Upper lobe of left lung (tissue), 6 donors: Measurements from ENCODE around the gene MACROD2. TPM values are rescaled to one million over a fixed set of nuclear protein-coding genes. Genes with fewer than 3 reads are reported as not detected.

ENCODE experiments used
- ATAC-seq, 2 donors: fragments of 200-7000 bp; cut with Tn5 transposase; one replicate each; pipeline ENCODE4 v1.9.1; 2022; ENCODE audit warnings: mild to moderate bottlenecking in 2 of 2, moderate library complexity in 2 of 2; ENCODE audit not compliant: low FRiP score in 2 of 2
- DNase-seq, 2 donors: peaks; one replicate each; pipeline ENCODE4 v3.0.0-alpha.2; 2019 to 2020
- H3K27ac ChIP-seq, 4 donors: fragments of 200-600 bp; sonication (generic); one replicate each; pipeline ENCODE4 v1.5.1; 2016 to 2019
- H3K27me3 ChIP-seq, 4 donors: fragments of 200-600 bp; sonication (generic); one replicate each; pipeline ENCODE4 v1.5.1; 2017 to 2019
- H3K36me3 ChIP-seq, 4 donors: fragments of 200-600 bp; sonication (generic); one replicate each; pipeline ENCODE4 v1.5.1; 2016 to 2019
- H3K4me1 ChIP-seq, 4 donors: fragments of 200-600 bp; sonication (generic); one replicate each; pipeline ENCODE4 v1.5.1; 2018 to 2019
- H3K4me3 ChIP-seq, 4 donors: fragments of 200-600 bp; sonication (generic); one replicate each; pipeline ENCODE4 v1.5.1; 2017 to 2019; ENCODE audit warnings: mild to moderate bottlenecking in 2 of 4, moderate library complexity in 1 of 4
- H3K9me3 ChIP-seq, 4 donors: fragments of 200-600 bp; sonication (generic); one replicate each; pipeline ENCODE4 v1.5.1; 2018 to 2019
- CTCF ChIP-seq, 6 experiments: fragments of 450-650 bp in 4 of 6; fragments of 200-600 bp in 2 of 6; sonication (generic) in 2 of 6; IDR thresholded peaks; one replicate each; pipeline ENCODE4 v1.5.1; 2016 to 2019; ENCODE audit warnings: antibody characterized with exemption in 6 of 6
- EP300 ChIP-seq, 4 donors: sonication (generic); formaldehyde crosslinking; IDR thresholded peaks; one replicate each; pipeline ENCODE4 v1.5.1; 2017; ENCODE audit warnings: antibody characterized with exemption in 4 of 4, control low read depth in 2 of 4
- POLR2A ChIP-seq, 4 donors: fragments of 450-650 bp; IDR thresholded peaks; one replicate each; pipeline ENCODE4 v1.5.1; 2016 to 2017; ENCODE audit warnings: antibody characterized with exemption in 4 of 4, mild to moderate bottlenecking in 2 of 4
- POLR2AphosphoS5 ChIP-seq, 2 donors: sonication (generic); formaldehyde crosslinking; IDR thresholded peaks; one replicate each; pipeline ENCODE4 v1.5.1; 2017; ENCODE audit warnings: antibody characterized with exemption in 2 of 2
- WGBS, 2 donors: methylation state at CpG; one replicate each; pipeline ENCODE4 v1.1.5; 2017 to 2018; 5-methylcytosine and 5-hydroxymethylcytosine counted together
- total RNA-seq, 6 donors: library from RNA; depleted of rRNA in 4 of 6; stranded (reverse); fragments of >200 nt in 4 of 6; gene quantifications; one replicate each; pipeline versions ENCODE4 v1.1.0 to v1.2.1, GENCODE V29; 2016 to 2021
- donor health status: DM: no; HTN: no; CAD: no; lungs with moderate emphysema.
- donor health status: DM: no; HTN: yes; CAD: no; lungs with severe emphysema.

The MACROD2 gene
- total RNA-seq, 6 donors from 2014 or later, result 20.7 to 84.3 (median 36.3) TPM

- Histone ChIP-seq H3K27me3 (no peaks in the 10 kb centered on the region), H3K9me3 (no peaks in the 10 kb centered on the region), H3K4me1 (no peaks in the 10 kb centered on the region), H3K36me3 (no peaks in the 10 kb centered on the region), H3K4me3 (no peak overlapping the region), H3K27ac (no peak overlapping the region)
- ATAC-seq (no peak), DNase-seq (no peak)
- TF ChIP-seq POLR2A (IDR thresholded peaks at IDR 0.05) (no peak), CTCF (IDR thresholded peaks at IDR 0.05) (no peak), EP300 (IDR thresholded peaks at IDR 0.05) (no peak), POLR2AphosphoS5 (IDR thresholded peaks at IDR 0.05) (no peak)
Observed at GRCh38 chr20:15814360-15814759, 1819.0 kb downstream of the MACROD2 start.

GRCh38 chr20:15814911-15815310 is 1819.6 kb downstream of the MACROD2 start:
- H3K36me3 ChIP-seq, result no peaks in the 10 kb centered on the region
- DNase-seq (no peak), ATAC-seq (no peak)
- no peaks in the 10 kb centered on the region for H3K9me3 ChIP-seq
- 52 to 60% methylated on average over 2 of the region's 2 CpGs for WGBS, 2 donors
- no peaks in the 10 kb centered on the region for H3K27me3 ChIP-seq
- H3K27ac ChIP-seq, result no peak overlapping the region
- H3K4me3 ChIP-seq, result no peak overlapping the region
- TF ChIP-seq EP300 (IDR thresholded peaks at IDR 0.05) (no peak), POLR2A (IDR thresholded peaks at IDR 0.05) (no peak)
- H3K4me1 ChIP-seq, result no peaks in the 10 kb centered on the region

- no peaks in the 10 kb centered on the region for H3K36me3 ChIP-seq
- no peak for TF ChIP-seq CTCF (IDR thresholded peaks at IDR 0.05)
- TF ChIP-seq EP300 (IDR thresholded peaks at IDR 0.05), result no peak
- no peak for TF ChIP-seq POLR2A (IDR thresholded peaks at IDR 0.05)
- no peak for TF ChIP-seq POLR2AphosphoS5 (IDR thresholded peaks at IDR 0.05)
- 81 to 94% methylated on average over 2 of the region's 2 CpGs for WGBS, 2 donors
- no peak overlapping the region for H3K27ac ChIP-seq
- ATAC-seq (no peak), DNase-seq (no peak)
- no peaks in the 10 kb centered on the region for H3K9me3 ChIP-seq
- H3K27me3 ChIP-seq, result no peaks in the 10 kb centered on the region
- H3K4me1 ChIP-seq, result no peaks in the 10 kb centered on the region
- no peak overlapping the region for H3K4me3 ChIP-seq
Observed at GRCh38 chr20:15817351-15817750, 1822.0 kb downstream of the MACROD2 start.

GRCh38 chr20:15818651-15819071 is 1823.3 kb downstream of the MACROD2 start:
- Histone ChIP-seq H3K36me3 (no peaks in the 10 kb centered on the region), H3K27me3 (no peaks in the 10 kb centered on the region), H3K4me1 (no peaks in the 10 kb centered on the region), H3K4me3 (no peak overlapping the region), H3K9me3 (no peaks in the 10 kb centered on the region), H3K27ac (no peak overlapping the region)
- no peak for TF ChIP-seq POLR2A (IDR thresholded peaks at IDR 0.05)
- no peak for TF ChIP-seq CTCF (IDR thresholded peaks at IDR 0.05)
- TF ChIP-seq POLR2AphosphoS5 (IDR thresholded peaks at IDR 0.05), result no peak
- DNase-seq (no peak), ATAC-seq (no peak)
- WGBS, 2 donors, result 53 to 64% methylated on average over 4 of the region's 4 CpGs

- TF ChIP-seq EP300 (IDR thresholded peaks at IDR 0.05) (no peak), POLR2A (IDR thresholded peaks at IDR 0.05) (no peak), CTCF (IDR thresholded peaks at IDR 0.05) (no peak), POLR2AphosphoS5 (IDR thresholded peaks at IDR 0.05) (no peak)
- Histone ChIP-seq H3K27ac (no peak overlapping the region), H3K27me3 (no peaks in the 10 kb centered on the region), H3K4me3 (no peak overlapping the region), H3K9me3 (no peaks in the 10 kb centered on the region), H3K36me3 (no peaks in the 10 kb centered on the region), H3K4me1 (no peaks in the 10 kb centered on the region)
- DNase-seq (no peak), ATAC-seq (no peak)
- 59 to 88% methylated on average over 2 of the region's 2 CpGs for WGBS, 2 donors
Observed at GRCh38 chr20:15823718-15824117, 1828.4 kb downstream of the MACROD2 start.
